ENCODE results near the gene CFAP299.

- no peak for TF ChIP-seq CTCF (conservative IDR thresholded peaks at IDR 0.05; ENCODE audit: low read length)
- no peak for TF ChIP-seq EZH2phosphoT487 (IDR thresholded peaks at IDR 0.05; ENCODE audit: borderline replicate concordance, low read depth, low read length)
These were observed 157.2 kb downstream of the CFAP299 start for GRCh38 chr4:80492761-80493160.
